HG03432 (cell line): Measurements from ENCODE around the gene ITGB5.

Experiments used
- ATAC-seq: cut with Tn5 transposase; IDR thresholded peaks from one replicate; pipeline ENCODE4 v1.9.1; 2021; ENCODE audit warnings: mild to moderate bottlenecking, moderate library complexity; ENCODE audit not compliant: unreplicated experiment

The ITGB5 gene

DNA sequence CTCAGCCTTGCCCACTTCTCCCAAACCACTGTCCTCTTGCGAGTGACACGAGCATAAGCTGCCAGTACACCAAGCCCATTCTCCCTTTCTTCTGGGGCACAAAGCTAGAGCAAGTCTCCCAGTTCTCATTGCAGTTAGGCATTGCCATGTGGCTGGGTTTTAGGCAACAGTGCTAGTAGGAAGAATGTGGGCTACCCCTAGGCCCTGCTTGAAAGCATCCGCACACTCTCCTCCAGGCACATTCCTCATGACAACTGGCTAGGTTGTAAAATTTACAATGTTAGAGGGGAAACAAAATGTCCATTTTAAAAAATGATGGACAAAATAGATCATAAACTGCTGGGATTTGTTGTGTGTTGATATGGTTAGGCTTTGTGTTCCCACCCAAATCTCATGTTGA is 19.7 kb downstream of the ITGB5 start:
- ATAC-seq, result no peak

- ATAC-seq, result no peak
Measured at GRCh38 chr3:124862006-124862405, 25.2 kb downstream of the ITGB5 start.

- ATAC-seq, result no peak
Measured at GRCh38 chr3:124861041-124861440, 26.1 kb downstream of the ITGB5 start.

- no peak for ATAC-seq
Measured at GRCh38 chr3:124860599-124860998, 26.6 kb downstream of the ITGB5 start.

DNA sequence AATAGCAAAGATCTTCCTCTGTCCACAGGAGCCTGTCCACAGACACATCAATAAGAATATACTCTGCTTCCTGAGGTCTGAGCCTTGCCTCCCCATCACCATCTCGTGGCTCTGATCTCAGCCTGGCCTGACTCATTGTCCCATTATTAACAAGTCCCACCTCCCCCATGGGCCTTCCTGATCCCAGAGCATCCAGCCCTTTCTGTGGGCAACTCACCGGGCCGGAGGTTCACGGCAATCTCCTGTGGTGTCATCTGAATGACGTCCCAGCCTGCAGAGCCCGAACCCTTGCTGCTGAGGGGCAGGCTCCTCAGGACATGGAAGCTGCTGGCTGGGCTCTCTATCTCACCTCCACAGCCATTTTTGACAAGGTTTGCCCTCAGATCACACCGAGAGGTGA is 28.1 kb downstream of the ITGB5 start:
- no peak for ATAC-seq

GRCh38 chr3:124858275-124858674 is 28.9 kb downstream of the ITGB5 start:
- ATAC-seq, result no peak

DNA sequence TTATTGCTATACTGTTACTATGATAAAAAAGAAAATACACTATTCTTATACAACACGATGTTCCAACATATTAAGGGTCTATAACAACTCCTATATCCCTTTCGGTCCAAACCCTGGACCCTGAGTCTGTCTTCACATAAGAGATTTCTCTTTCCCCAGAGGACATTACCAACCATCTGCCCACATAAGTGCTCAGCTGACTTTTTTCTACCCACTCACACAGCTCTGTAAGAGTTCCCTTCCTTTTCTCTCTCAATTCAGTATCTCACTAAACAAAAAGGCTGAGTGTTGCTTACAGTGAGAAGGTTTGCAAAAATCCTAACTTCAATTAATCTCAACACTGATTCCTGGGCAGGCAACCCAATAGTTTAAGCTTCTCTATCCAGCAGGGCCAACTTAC is 30.5 kb downstream of the ITGB5 start:
- ATAC-seq, result no peak

DNA sequence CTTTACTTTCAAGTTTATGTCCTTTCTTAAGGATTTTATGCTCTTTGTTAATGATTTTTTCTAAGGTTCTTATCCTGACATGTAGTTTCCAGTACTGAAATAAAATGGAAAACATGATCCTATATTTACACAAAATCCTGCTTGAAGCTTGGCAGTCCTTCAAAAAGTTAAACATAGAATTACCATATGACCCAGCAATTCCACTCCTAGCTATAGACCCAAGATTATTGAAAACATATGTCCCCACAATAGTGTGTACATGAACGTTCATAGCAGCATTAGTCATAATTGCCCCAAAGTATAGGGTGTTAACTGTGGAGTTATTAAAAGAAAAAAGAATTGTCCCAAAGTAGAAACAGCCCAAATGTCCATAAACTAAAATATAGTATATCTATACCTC is 33.2 kb downstream of the ITGB5 start:
- no peak for ATAC-seq

GRCh38 chr3:124853446-124853845 is 33.7 kb downstream of the ITGB5 start:
- ATAC-seq, result no peak

GRCh38 chr3:124851905-124852304 is 35.3 kb downstream of the ITGB5 start:
- no peak for ATAC-seq

GRCh38 chr3:124851136-124851535 is 36.0 kb downstream of the ITGB5 start:
- no peak for ATAC-seq

DNA sequence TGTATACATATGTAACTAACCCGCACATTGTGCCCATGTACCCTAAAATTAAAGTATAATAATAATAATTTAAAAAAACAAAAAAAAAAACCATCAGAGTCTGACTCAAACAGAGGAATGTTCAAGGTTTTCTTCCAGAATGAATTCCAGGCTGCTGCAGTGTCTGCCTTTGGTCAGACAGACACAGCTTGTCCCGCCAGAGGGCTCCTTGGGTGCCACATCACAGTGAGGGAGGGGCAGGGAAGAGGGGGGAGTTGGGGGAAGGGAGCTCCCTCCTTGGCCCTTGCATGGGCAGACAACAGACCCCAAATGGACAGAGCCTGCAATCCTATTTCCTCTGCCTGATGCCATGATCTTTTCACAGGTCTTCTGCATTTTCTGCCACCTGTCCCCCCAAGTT is 36.5 kb downstream of the ITGB5 start:
- no peak for ATAC-seq

- no peak for ATAC-seq
Measured at GRCh38 chr3:124850212-124850611, 37.0 kb downstream of the ITGB5 start.

DNA sequence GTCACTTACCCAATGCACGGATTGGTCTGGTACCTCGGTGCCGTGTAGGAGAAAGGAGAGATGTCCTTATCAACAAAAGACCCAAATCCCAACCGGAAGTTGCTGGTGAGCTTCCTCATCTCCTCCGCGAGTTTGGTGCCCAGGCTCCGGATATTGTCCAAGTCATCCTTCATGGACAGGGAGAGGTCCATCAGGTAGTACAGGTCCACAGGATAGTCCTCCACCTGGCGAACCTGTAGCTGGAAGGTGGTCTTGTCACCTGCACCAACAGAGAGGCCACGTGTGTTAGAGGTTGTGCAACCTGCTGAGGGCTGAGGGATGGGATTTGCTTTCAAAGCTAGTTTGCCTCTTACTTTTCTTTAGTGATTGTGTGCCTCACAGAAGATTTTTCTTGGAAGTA is 38.9 kb downstream of the ITGB5 start:
- no peak for ATAC-seq

DNA sequence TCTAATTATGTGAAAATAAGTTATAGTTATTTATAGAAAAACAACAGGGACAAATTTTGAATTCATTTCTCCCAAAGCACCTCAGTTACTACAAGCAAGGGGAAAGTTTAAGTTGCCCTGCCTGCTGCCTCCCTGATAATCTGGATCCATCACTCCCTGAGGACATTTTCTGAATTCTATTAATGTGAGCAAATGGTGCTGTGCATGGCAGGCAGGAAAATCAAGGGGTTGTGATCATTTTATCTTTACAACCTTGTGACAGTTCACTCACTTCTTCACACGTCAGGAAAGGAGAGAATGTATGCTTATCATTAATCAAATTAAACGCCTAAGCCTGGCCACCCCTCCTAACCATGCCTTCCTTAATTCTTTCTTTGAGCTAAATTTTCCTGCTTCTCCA is 39.3 kb downstream of the ITGB5 start:
- ATAC-seq, result no peak

DNA sequence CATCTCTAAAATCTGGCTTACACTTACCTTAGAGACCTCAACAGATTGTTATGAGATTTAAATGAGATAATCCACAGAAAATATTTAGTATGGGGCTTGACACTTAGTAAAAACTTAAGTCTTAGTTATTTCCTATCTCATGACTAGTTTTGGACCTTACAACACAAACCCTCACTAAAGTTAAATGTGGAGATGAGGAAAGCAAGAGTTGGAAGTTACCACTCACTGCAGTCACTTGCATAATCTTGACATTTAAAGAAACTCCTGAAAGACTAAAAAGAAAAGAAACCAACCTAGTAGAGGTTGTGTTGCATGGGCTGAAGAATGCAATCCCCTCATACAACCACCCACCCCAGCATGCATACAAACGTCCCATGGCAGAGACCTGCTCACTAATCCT is 40.1 kb downstream of the ITGB5 start:
- no peak for ATAC-seq

GRCh38 chr3:124846189-124846588 is 41.0 kb downstream of the ITGB5 start:
- no peak for ATAC-seq

DNA sequence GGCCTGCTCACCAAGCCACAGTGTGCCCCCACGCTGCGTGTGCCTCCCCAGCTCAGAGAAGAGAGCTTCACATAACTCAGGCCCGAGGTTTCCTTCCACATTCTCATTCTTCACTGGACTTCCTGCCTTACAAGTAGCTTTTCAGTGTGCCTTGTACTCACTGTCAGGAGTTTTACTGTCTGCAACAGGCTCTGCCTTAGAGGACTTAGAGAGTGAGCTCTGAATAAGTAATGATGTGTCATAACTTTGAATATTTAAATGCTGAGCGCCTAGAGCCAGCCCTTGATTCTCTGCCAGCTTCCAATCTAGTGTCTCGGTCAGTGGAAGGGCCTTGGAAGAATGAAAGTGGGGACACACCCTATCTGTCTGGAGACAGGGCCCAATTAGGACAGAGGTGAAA is 41.8 kb downstream of the ITGB5 start:
- no peak for ATAC-seq

GRCh38 chr3:124843506-124844177 is 43.5 kb downstream of the ITGB5 start:
- ATAC-seq, result no peak

DNA sequence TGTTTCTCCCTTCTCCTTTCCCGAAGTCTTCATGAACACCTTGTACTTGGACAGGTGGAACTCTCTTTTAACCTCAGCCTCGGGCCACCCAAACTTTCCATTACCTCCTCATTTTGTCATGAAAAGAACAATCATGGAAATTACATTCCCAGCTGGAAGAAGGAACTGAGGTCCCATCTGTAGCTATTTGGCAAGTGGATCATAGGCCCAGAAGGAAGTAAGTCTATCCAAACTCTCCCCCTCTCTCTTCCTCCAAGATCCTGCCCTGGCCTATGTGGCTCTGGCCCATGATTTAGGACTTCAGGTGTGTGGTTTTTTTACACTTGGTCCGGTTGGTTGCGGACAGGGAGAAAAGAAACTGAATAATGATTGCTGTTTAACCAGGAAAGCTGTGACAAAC is 44.1 kb downstream of the ITGB5 start:
- no peak for ATAC-seq

DNA sequence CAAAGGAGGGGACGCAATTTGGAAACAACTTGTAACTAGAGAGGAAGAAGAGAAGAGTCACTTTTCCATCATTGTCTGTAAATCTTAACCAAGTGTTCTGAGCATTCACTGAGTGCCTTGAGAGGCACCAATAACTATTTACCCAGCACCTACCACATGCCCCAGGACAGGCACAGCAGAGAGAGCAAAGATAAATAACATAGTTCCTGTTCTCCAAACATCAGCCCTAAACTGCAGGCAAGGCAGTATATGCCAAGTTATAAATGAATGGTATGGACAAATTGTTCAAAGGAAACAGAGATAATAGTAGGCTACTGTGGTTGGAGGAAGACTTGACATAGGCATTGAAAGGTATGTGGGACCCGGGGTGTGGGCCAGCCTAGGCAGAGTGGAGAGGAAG is 45.6 kb downstream of the ITGB5 start:
- no peak for ATAC-seq

DNA sequence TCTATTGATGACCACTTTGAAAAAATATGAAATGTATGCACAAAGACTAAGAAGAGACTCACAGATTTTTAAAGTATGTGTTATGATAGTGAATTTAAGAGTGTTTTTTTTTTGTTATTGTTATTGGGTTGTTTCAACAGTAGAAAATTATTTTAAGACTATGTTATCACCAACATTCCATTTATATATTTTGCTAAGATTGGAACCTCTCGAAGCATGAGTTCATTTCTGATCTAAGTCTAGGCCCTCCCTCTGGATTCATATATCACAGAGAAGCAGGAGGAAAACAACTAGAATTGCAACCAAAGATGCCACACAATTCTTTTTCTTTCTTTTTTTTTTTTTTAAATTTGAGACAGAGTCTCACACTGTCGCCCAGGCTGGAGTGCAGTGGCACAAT is 46.8 kb downstream of the ITGB5 start:
- ATAC-seq, result no peak

DNA sequence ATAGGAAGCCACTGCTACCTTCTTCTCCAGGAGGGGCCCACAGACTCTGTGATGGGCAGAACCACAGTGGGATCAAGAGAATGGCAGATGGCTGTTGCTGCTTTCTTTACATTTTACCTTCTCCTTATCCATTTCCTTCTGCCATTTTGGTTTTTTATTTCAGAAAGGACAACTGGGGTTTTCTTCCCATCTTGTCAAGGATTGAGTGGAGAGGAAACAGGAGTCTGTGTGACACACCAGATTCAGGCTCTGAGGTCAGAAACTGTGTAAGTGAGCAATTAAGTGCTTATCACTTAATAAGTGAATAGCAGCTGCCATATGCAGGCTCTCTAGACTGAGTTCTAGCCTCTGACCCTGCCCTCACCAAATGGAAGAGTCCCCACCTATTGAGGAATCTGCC is 47.3 kb downstream of the ITGB5 start:
- ATAC-seq, result no peak
